ENCODE results near the gene XYLT1.

XYLT1 gene

DNA sequence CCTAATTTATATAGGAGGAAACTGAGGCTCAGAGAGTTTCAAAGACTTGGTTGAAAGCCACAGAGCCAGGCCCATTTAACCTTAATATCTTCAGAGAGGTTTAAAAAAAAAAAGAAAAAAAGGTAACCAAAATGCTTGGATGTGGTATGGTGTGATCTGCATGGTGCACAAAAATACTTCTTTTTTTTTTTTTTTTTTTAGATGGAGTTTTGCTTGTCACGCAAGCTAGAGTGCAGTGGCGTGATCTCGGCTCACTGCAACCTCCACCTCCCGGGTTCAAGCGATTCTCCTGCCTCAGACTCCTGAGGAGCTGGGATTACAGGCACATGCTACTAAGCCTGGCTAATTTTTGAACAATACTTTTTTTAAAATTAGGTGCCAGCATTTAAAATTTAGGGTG, 101.8 kb downstream of the XYLT1 start:
- Histone ChIP-seq H3K9me3 (ENCODE audit: control insufficient read depth, insufficient read depth, low read length) (no peaks in the 10 kb centered on the region), H3K36me3 (ENCODE audit: control insufficient read depth, low read length) (no peaks in the 10 kb centered on the region), H3K9me2 (replicated peaks; ENCODE audit: control insufficient read depth, low read length) (no peaks in the 10 kb centered on the region), H3K4me1 (ENCODE audit: control insufficient read depth, low read length) (peaks cover 78% of the 10 kb centered on the region), H3F3A (ENCODE audit: control insufficient read depth, insufficient read depth) (peaks cover 6% of the 10 kb centered on the region), H4K20me1 (ENCODE audit: control insufficient read depth, insufficient read depth, low read depth, low read length) (no peaks in the 10 kb centered on the region), H3K27me3 (ENCODE audit: control insufficient read depth, low read length) (no peaks in the 10 kb centered on the region), H3K79me2 (ENCODE audit: control insufficient read depth, low read length) (peaks cover 45% of the 10 kb centered on the region), H3K4me2 (ENCODE audit: low read length) (peak overlapping the region; percentile 87), H3K27ac (ENCODE audit: low read depth, low read length) (peak overlapping the region; percentile 80), H3K4me3 (ENCODE audit: low read length) (peak overlapping the region; percentile 68)
- TF ChIP-seq CTCF (IDR thresholded peaks at IDR 0.05; ENCODE audit: low read depth, low read length, poor library complexity, severe bottlenecking) (no peak), EZH2phosphoT487 (IDR thresholded peaks at IDR 0.05; ENCODE audit: borderline replicate concordance, low read length) (no peak)

- Histone ChIP-seq H3K9me2 (replicated peaks; ENCODE audit: control insufficient read depth, low read length) (no peaks in the 10 kb centered on the region), H3K4me3 (ENCODE audit: low read length) (peak overlapping the region; percentile 68), H4K20me1 (ENCODE audit: control insufficient read depth, insufficient read depth, low read depth, low read length) (no peaks in the 10 kb centered on the region), H3K36me3 (ENCODE audit: control insufficient read depth, low read length) (no peaks in the 10 kb centered on the region), H3K79me2 (ENCODE audit: control insufficient read depth, low read length) (peaks cover 45% of the 10 kb centered on the region), H3F3A (ENCODE audit: control insufficient read depth, insufficient read depth) (peaks cover 6% of the 10 kb centered on the region), H3K9me3 (ENCODE audit: control insufficient read depth, insufficient read depth, low read length) (no peaks in the 10 kb centered on the region), H3K27me3 (ENCODE audit: control insufficient read depth, low read length) (no peaks in the 10 kb centered on the region), H3K27ac (ENCODE audit: low read depth, low read length) (peak overlapping the region; percentile 80), H3K4me2 (ENCODE audit: low read length) (peak overlapping the region; percentile 87), H3K4me1 (ENCODE audit: control insufficient read depth, low read length) (peaks cover 78% of the 10 kb centered on the region)
- no peak for TF ChIP-seq CTCF (IDR thresholded peaks at IDR 0.05; ENCODE audit: low read depth, low read length, poor library complexity, severe bottlenecking)
- no peak for TF ChIP-seq EZH2phosphoT487 (IDR thresholded peaks at IDR 0.05; ENCODE audit: borderline replicate concordance, low read length)
Observed at GRCh38 chr16:17368446-17368845, 102.3 kb downstream of the XYLT1 start.

- no peaks in the 10 kb centered on the region for H3K36me3 ChIP-seq (ENCODE audit: control insufficient read depth, low read length)
- H3K79me2 ChIP-seq (ENCODE audit: control insufficient read depth, low read length), result peaks cover 45% of the 10 kb centered on the region
- peaks cover 78% of the 10 kb centered on the region for H3K4me1 ChIP-seq (ENCODE audit: control insufficient read depth, low read length)
- no peaks in the 10 kb centered on the region for H3K9me2 ChIP-seq (replicated peaks; ENCODE audit: control insufficient read depth, low read length)
- TF ChIP-seq CTCF (IDR thresholded peaks at IDR 0.05; ENCODE audit: low read depth, low read length, poor library complexity, severe bottlenecking) (no peak), EZH2phosphoT487 (IDR thresholded peaks at IDR 0.05; ENCODE audit: borderline replicate concordance, low read length) (no peak)
- H3F3A ChIP-seq (ENCODE audit: control insufficient read depth, insufficient read depth), result peaks cover 6% of the 10 kb centered on the region
- H4K20me1 ChIP-seq (ENCODE audit: control insufficient read depth, insufficient read depth, low read depth, low read length), result no peaks in the 10 kb centered on the region
- H3K4me2 ChIP-seq (ENCODE audit: low read length), result no peak overlapping the region
- H3K4me3 ChIP-seq (ENCODE audit: low read length), result no peak overlapping the region
- no peaks in the 10 kb centered on the region for H3K9me3 ChIP-seq (ENCODE audit: control insufficient read depth, insufficient read depth, low read length)
- no peak overlapping the region for H3K27ac ChIP-seq (ENCODE audit: low read depth, low read length)
- no peaks in the 10 kb centered on the region for H3K27me3 ChIP-seq (ENCODE audit: control insufficient read depth, low read length)
Observed at GRCh38 chr16:17367923-17368322, 102.8 kb downstream of the XYLT1 start.

Measured in DOHH2 (cell line).